Raji (cell line): ENCODE data around the gene RAB4A.

Experiments used
- POLR2A ChIP-seq: IDR thresholded peaks from 2 replicates; pipeline ENCODE4 v1.6.1; 2011; ENCODE audit warnings: low read depth, low read length, control low read depth; ENCODE audit not compliant: insufficient read depth

The RAB4A gene

GRCh38 chr1:229270547-229271447 lies at the start of gene RAB4A:
Gene RAB4A, plus strand, starts transcription at chr1:229271111. Its CDS starts 229 bp downstream, at chr1:229271340.
- TF ChIP-seq POLR2A, result no peak

- TF ChIP-seq POLR2A, result no peak
These were observed 48.8 kb upstream of the RAB4A start for GRCh38 chr1:229222081-229222480.

GRCh38 chr1:229223498-229223897 lies 47.4 kb upstream of the RAB4A start:
- no peak for TF ChIP-seq POLR2A

- no peak for TF ChIP-seq POLR2A
These were observed 46.6 kb upstream of the RAB4A start for GRCh38 chr1:229224308-229224707.

- TF ChIP-seq POLR2A, result no peak
These were observed 45.6 kb upstream of the RAB4A start for GRCh38 chr1:229225331-229225782.

GRCh38 chr1:229226796-229227195 lies 44.1 kb upstream of the RAB4A start:
- no peak for TF ChIP-seq POLR2A

- TF ChIP-seq POLR2A, result no peak
These were observed 43.5 kb upstream of the RAB4A start for GRCh38 chr1:229227298-229227919.

- no peak for TF ChIP-seq POLR2A
These were observed 42.4 kb upstream of the RAB4A start for GRCh38 chr1:229228522-229228921.

GRCh38 chr1:229229137-229229720 lies 41.7 kb upstream of the RAB4A start:
- no peak for TF ChIP-seq POLR2A

- TF ChIP-seq POLR2A, result no peak
These were observed 41.2 kb upstream of the RAB4A start for GRCh38 chr1:229229721-229230139.

- TF ChIP-seq POLR2A, result no peak
These were observed 40.6 kb upstream of the RAB4A start for GRCh38 chr1:229230140-229230892.

GRCh38 chr1:229230893-229231753 lies 39.8 kb upstream of the RAB4A start:
- TF ChIP-seq POLR2A, result no peak

- no peak for TF ChIP-seq POLR2A
These were observed 39.2 kb upstream of the RAB4A start for GRCh38 chr1:229231754-229232119.

GRCh38 chr1:229234870-229235472 lies 35.9 kb upstream of the RAB4A start:
- no peak for TF ChIP-seq POLR2A

GRCh38 chr1:229237320-229237719 lies 33.6 kb upstream of the RAB4A start:
- no peak for TF ChIP-seq POLR2A
